DOHH2 (cell line): ENCODE results near the gene SH2D5.

ENCODE experiments used
- CTCF ChIP-seq: fragments of 200-600 bp; sonication (generic); IDR thresholded peaks from one replicate; pipeline ENCODE4 v1.5.1; 2014; ENCODE audit warnings: antibody characterized with exemption, mild to moderate bottlenecking, low read depth, low read length; ENCODE audit not compliant: poor library complexity, severe bottlenecking
- EZH2phosphoT487 ChIP-seq: fragments of 200-600 bp; sonication (generic); IDR thresholded peaks from 2 replicates; pipeline ENCODE4 v1.6.1; 2017; ENCODE audit warnings: borderline replicate concordance, mild to moderate bottlenecking, antibody characterized with exemption, low read length, moderate library complexity, mixed read lengths

GRCh38 chr1:20733360-20733975, 965 bp upstream of the SH2D5 start:
- TF ChIP-seq CTCF (no peak), EZH2phosphoT487 (no peak)
